Sigmoid colon (tissue), 7 donors: ENCODE results near the gene SCPEP1. TPM values are rescaled to one million over a fixed set of nuclear protein-coding genes. Genes with fewer than 3 reads are reported as not detected.

ENCODE experiments used
- DNase-seq: peaks from one replicate; pipeline ENCODE4 v3.0.0-alpha.2; 2019
- H3K27ac ChIP-seq, 4 donors: fragments of 200-600 bp; sonication (generic); one replicate each; pipeline ENCODE4 v1.5.1; 2016 to 2019; ENCODE audit warnings: mild to moderate bottlenecking in 1 of 4
- H3K27me3 ChIP-seq, 3 donors: fragments of 200-600 bp; sonication (generic); one replicate each; pipeline ENCODE4 v1.5.1; 2019; ENCODE audit warnings: mild to moderate bottlenecking in 1 of 3
- H3K36me3 ChIP-seq, 4 donors: fragments of 200-600 bp; sonication (generic); one replicate each; pipeline ENCODE4 v1.5.1; 2016 to 2019
- H3K4me1 ChIP-seq, 4 donors: fragments of 200-600 bp; sonication (generic); one replicate each; pipeline ENCODE4 v1.5.1; 2017 to 2019
- H3K4me3 ChIP-seq, 4 donors: fragments of 200-600 bp; sonication (generic); one replicate each; pipeline ENCODE4 v1.5.1; 2017 to 2019; ENCODE audit warnings: mild to moderate bottlenecking in 2 of 4, moderate library complexity in 1 of 4
- H3K9me3 ChIP-seq, 4 donors: fragments of 200-600 bp in 3 of 4; sonication (generic) in 3 of 4; one replicate each; pipeline versions ENCODE4 v1.5.1 to v1.6.1; 2013 to 2019
- POLR2A ChIP-seq, 2 donors: fragments of 450-650 bp; IDR thresholded peaks; one replicate each; pipeline ENCODE4 v1.6.1; 2016; ENCODE audit warnings: antibody characterized with exemption in 2 of 2, mild to moderate bottlenecking in 2 of 2, moderate library complexity in 2 of 2
- POLR2AphosphoS5 ChIP-seq, 4 donors: sonication (generic); formaldehyde crosslinking; IDR thresholded peaks; one replicate each; pipeline ENCODE4 v1.6.1; 2017; ENCODE audit warnings: antibody characterized with exemption in 4 of 4
- WGBS, 2 donors: extraction: QIAGEN DNeasy Blood & Tissue Kit; methylation state at CpG; one replicate each; pipeline ENCODE4 v1.1.7; 2013; 5-methylcytosine and 5-hydroxymethylcytosine counted together
- intact Hi-C: fragments of 100-400 bp; cut with DNase I; formaldehyde crosslinking; loops from one replicate; pipeline ENCODE4 v1.15.1; 2023
- polyA plus RNA-seq, 3 donors: library from polyadenylated mRNA; stranded (reverse); fragments of 200-250 nt; gene quantifications; one replicate each; pipeline ENCODE4 v1.2.3, GENCODE V29; 2013
- total RNA-seq, 4 donors: library from RNA; depleted of rRNA; stranded (reverse); fragments of >200 nt; gene quantifications; one replicate each; pipeline ENCODE4 v1.1.0, GENCODE V29; 2016
- TF ChIP-seq, protein P1 (sequence below), 4 experiments: fragments of 450-650 bp in 3 of 4; fragments of 200-600 bp in 1 of 4; IDR thresholded peaks; one replicate each; pipeline ENCODE4 v1.5.1; 2016 to 2019; ENCODE audit warnings: antibody characterized with exemption in 4 of 4, mild to moderate bottlenecking in 3 of 4, moderate library complexity in 2 of 4
- donor health status: healthy with polysubstance abuse.
- donor health status: Bipolar disorder and iron deficiency.
- donor health status: healthy.

SCPEP1 gene
- total and polyA plus RNA-seq, 7 donors, result 19.8 to 141 (median 77.8) TPM

DNA sequence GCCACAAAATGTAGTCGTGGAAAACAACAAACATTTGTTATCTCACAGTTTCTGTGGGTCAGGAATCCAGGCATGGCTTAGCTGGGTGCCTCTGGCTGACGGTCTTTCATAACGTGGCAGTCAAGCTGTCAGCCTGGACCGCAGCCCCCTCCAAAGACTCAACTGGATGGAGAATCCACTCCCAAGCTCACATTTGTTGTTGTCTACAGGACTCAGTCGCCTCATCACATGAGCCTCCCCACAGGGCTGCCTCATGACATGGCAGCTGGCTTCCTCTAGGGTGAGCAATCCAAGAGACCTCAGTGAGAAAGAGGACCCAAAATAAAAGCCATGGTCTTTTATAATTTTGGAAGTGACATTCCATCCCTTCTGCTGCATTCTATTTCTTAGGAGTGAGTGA is 72.4 kb downstream of the SCPEP1 start:
- WGBS, 2 donors, result 85 to 86% methylated on average over 5 of the region's 5 CpGs
- intact Hi-C loops, result no loop called here
- peaks cover 0 to 36% (median 24%) of the 10 kb centered on the region in 4 donors for H3K4me1 ChIP-seq
- peaks cover 0 to 11% (median 0%) of the 10 kb centered on the region in 3 donors for H3K27me3 ChIP-seq
- no peaks in the 10 kb centered on the region for H3K9me3 ChIP-seq
- DNase-seq, result no peak
- no peaks in the 10 kb centered on the region for H3K36me3 ChIP-seq
- H3K27ac ChIP-seq, result no peak overlapping the region
- no peak for TF ChIP-seq POLR2A (IDR thresholded peaks at IDR 0.05)
- no peak overlapping the region for H3K4me3 ChIP-seq

DNA sequence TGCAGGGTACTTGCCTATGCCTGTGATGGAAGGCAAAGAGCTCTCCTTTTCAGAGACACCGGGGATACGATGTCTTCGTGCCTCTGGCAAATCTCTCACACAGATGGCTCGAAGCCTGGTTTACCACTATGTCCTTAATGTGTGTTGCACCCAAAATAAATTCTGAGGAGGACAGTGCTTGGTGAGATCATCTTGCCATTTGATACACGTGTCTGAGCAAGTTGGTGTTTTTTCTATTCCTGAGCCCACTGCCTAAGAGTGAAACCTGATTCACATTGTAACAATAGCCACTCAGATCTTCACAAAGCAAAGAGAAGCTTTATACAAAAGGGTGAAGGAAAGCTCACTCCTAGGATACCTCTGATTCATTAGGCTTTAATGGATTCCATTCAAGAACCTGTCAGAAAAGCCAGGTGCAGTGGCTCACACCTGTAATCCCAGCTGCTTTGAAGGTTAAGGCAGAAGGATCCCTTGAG is 74.0 kb downstream of the SCPEP1 start:
- intact Hi-C loops, result no loop called here
- no peaks in the 10 kb centered on the region for H3K36me3 ChIP-seq
- peaks cover 0 to 24% (median 14%) of the 10 kb centered on the region in 4 donors for H3K4me1 ChIP-seq
- WGBS, 2 donors, result 80 to 83% methylated on average over 5 of the region's 5 CpGs
- TF ChIP-seq, protein P1, sequence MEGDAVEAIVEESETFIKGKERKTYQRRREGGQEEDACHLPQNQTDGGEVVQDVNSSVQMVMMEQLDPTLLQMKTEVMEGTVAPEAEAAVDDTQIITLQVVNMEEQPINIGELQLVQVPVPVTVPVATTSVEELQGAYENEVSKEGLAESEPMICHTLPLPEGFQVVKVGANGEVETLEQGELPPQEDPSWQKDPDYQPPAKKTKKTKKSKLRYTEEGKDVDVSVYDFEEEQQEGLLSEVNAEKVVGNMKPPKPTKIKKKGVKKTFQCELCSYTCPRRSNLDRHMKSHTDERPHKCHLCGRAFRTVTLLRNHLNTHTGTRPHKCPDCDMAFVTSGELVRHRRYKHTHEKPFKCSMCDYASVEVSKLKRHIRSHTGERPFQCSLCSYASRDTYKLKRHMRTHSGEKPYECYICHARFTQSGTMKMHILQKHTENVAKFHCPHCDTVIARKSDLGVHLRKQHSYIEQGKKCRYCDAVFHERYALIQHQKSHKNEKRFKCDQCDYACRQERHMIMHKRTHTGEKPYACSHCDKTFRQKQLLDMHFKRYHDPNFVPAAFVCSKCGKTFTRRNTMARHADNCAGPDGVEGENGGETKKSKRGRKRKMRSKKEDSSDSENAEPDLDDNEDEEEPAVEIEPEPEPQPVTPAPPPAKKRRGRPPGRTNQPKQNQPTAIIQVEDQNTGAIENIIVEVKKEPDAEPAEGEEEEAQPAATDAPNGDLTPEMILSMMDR (IDR thresholded peaks at IDR 0.05), result no peak
- peak; percentile 26 to 65 (median 38) for TF ChIP-seq POLR2AphosphoS5 (IDR thresholded peaks at IDR 0.05)
- H3K27me3 ChIP-seq, result no peaks in the 10 kb centered on the region
- no peak overlapping the region for H3K4me3 ChIP-seq
- H3K9me3 ChIP-seq, result no peaks in the 10 kb centered on the region
- DNase-seq, result peak; percentile 68
- peak overlapping the region in 3 of 4 donors; percentile 25 to 59 (median 34) for H3K27ac ChIP-seq

Other genes with a start within 250 kb of the SCPEP1 start
- gene C17orf67, start 144.2 kb upstream of the SCPEP1 start, total RNA-seq, result 1 to 10 TPM; 1.8 to 2.8 (median 2.1) TPM
- gene C17orf67, start 144.2 kb upstream of the SCPEP1 start, polyA plus RNA-seq, result 1 to 10 TPM in 1 of 3 donors, under 1 TPM in 1, not detected in 1; 0.99 to 1.4 TPM
- 10 to 100 TPM; 20.3 to 33.8 (median 29.2) TPM for gene DGKE, start 144.0 kb upstream of the SCPEP1 start, total RNA-seq
- gene DGKE, start 144.0 kb upstream of the SCPEP1 start, polyA plus RNA-seq, result 1 to 10 TPM in 1 of 3 donors, under 1 TPM in 2; 0.60 to 2.5 (median 0.92) TPM
- gene TRIM25, start 64.1 kb upstream of the SCPEP1 start, total RNA-seq, result 10 to 100 TPM; 12.1 to 37.1 (median 19.9) TPM
- 10 to 100 TPM; 10.8 to 51.6 (median 31.9) TPM for gene TRIM25, start 64.1 kb upstream of the SCPEP1 start, polyA plus RNA-seq
- gene COIL, start 17.1 kb upstream of the SCPEP1 start, total RNA-seq, result 10 to 100 TPM; 11.8 to 15.1 (median 12.3) TPM
- 10 to 100 TPM in 2 of 3 donors, 1 to 10 TPM in 1; 8.3 to 11.4 (median 10.5) TPM for gene COIL, start 17.1 kb upstream of the SCPEP1 start, polyA plus RNA-seq
- 100 to 1,000 TPM in 3 of 4 donors, 10 to 100 TPM in 1; 78.9 to 126 (median 108) TPM for gene AKAP1, start 107.1 kb downstream of the SCPEP1 start, total RNA-seq
- gene AKAP1, start 107.1 kb downstream of the SCPEP1 start, polyA plus RNA-seq, result 10 to 100 TPM; 12.7 to 75.3 (median 16.2) TPM